NB4 (cell line): ENCODE results near the gene CPE.

Experiments
- MYC ChIP-seq: IDR thresholded peaks from 2 replicates; pipeline ENCODE4 v1.6.1; 2011; ENCODE audit warnings: low read depth, low read length
- POLR2A ChIP-seq: IDR thresholded peaks from 2 replicates; pipeline ENCODE4 v1.6.1; 2011; ENCODE audit warnings: mild to moderate bottlenecking; ENCODE audit not compliant: insufficient read length; ENCODE audit errors: extremely low read depth
- TF ChIP-seq, protein P1 (sequence below): IDR thresholded peaks from one replicate; pipeline ENCODE4 v1.5.1; 2012; ENCODE audit warnings: low read depth, low read length
- TF ChIP-seq, protein P2 (sequence below): IDR thresholded peaks from 2 replicates; pipeline ENCODE4 v1.6.1; 2011; ENCODE audit warnings: low read depth, low read length

DNA sequence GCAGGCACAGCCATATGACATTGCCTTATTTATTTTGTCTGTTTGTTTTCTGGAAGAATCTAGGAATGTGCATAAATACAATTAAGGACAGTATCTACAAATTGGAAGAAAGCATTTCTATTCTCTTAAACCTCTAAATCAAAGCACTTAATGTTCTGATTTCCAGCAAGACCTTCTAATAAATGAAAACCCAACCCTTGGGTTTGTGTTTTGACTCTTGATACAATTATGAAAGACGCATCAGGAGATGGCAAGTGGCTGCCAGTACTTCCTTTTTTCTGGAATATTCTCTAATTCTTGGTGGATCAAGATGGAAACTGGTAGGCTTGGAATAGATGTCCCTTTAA, 437 bp upstream of the CPE start:
- no peak for TF ChIP-seq POLR2A
- TF ChIP-seq, protein P1, sequence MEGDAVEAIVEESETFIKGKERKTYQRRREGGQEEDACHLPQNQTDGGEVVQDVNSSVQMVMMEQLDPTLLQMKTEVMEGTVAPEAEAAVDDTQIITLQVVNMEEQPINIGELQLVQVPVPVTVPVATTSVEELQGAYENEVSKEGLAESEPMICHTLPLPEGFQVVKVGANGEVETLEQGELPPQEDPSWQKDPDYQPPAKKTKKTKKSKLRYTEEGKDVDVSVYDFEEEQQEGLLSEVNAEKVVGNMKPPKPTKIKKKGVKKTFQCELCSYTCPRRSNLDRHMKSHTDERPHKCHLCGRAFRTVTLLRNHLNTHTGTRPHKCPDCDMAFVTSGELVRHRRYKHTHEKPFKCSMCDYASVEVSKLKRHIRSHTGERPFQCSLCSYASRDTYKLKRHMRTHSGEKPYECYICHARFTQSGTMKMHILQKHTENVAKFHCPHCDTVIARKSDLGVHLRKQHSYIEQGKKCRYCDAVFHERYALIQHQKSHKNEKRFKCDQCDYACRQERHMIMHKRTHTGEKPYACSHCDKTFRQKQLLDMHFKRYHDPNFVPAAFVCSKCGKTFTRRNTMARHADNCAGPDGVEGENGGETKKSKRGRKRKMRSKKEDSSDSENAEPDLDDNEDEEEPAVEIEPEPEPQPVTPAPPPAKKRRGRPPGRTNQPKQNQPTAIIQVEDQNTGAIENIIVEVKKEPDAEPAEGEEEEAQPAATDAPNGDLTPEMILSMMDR: no peak
- TF ChIP-seq, protein P2, sequence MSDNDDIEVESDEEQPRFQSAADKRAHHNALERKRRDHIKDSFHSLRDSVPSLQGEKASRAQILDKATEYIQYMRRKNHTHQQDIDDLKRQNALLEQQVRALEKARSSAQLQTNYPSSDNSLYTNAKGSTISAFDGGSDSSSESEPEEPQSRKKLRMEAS: no peak
- TF ChIP-seq MYC: no peak
